ENCODE data around the gene ACADVL.

ACADVL gene

GRCh38 chr17:7191571-7192270 is 28.0 kb upstream of the ACADVL start:
- DNase-seq: peak in 1 of 2 donors; percentile 26

- DNase-seq: no peak
Measured at GRCh38 chr17:7192271-7192937, 27.3 kb upstream of the ACADVL start.

DNA sequence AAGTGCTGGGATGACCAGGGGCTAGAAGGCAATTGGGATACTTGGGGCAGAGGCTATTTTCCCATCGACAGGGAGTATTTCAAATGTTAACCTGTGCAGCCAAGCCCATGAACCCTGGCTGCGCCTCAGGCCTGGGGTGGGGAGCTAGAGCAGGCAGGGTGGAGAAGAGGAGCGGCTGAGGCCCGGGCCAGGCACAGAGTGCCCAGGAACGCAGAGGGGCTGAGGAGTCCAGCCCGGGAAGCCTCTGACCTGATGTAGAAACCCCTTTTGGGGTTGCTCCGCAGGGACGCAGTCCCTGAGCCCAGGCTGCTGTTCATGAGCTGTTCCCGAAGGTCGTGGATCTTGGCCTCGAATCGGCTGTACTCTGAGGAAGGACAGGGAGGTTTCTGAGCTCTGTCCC is 23.8 kb upstream of the ACADVL start:
- no peak for DNase-seq

DNA sequence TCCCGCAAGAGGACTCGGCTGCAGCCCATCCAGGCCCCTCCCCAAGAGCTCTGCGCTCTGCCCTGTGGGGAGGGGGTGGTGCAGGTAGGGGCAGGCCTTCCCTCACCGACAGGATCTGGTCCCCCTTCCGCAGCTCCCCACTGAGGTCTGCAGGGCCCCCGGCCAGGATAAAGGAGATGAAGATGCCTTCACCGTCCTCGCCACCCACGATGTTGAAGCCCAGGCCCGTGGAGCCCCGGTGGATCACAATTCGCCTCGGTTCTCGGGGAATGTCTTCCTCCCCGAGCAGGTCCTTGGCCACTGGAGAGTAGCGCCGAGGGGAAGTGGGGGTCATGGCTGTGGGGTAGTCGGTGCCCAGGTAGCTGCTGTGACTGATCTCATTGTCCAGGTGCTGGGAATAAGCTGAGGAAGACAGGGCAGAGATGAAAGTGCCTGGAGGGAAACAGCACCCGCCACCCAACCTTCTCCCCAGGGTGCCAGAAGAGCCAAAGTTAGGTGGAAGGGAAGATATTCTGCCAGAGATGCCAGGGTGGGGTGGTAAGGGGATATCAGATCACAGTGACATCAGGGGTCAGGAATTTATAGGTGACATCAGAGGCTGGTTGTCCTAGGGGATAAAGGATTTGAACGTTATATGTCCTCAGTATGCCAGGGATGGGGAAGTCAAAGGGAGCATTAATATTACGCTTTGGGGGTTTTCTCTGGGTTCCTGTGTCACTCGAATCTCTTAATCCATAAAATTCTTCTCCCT is 22.9 kb upstream of the ACADVL start:
- no peak for DNase-seq

DNA sequence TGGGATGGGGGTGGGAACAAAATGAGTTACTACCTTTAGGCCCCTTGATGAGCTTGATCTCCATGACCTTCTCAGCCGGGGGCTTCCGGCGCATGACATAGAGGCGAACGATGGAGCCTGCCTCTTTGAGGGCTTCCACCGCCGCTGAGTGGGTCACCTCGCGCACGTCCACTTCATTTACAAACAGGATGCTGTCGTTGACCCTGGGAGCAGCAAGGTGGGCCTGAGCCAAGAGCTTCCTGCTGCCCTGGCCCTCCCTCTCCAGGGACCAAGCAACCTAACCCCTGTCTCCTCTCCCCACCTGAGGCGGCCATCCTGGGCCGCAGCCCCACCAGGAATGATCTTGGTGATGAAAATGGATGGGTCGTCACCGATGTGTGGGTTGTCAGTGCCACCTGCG is 16.3 kb upstream of the ACADVL start:
- DNase-seq: no peak

GRCh38 chr17:7204336-7204735 is 15.4 kb upstream of the ACADVL start:
- no peak for DNase-seq

DNA sequence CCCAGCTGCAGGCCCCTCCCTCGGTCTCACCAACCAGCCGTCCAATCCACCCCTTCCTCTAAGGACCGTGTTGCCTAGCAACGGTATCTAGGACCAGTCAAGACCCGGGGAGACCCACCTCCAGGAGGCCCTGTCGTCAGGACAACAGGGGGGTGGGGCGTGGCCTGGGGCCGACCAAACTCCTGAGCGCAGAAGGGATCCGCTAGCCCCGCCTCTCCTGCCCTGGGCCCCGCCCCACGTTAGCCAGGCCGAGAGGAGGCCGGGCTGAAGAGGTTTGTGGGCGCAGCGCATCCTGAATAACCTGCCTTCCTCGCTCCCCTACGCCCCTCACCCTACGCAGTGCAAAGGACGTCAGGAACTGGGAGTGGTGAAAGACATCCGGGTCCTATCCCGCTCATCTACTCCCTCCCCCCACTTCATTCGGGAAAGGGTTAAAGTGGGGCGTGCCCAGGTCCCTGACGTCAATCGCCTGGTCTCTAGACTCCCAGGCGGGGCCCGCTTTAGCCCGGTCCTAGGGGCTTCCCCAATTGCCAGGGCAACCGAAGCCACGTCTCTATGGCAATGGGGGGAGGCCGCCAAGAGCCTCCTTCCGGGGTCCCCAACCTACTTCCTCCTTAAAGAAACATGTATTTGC is 14.8 kb upstream of the ACADVL start:
- DNase-seq: peak; percentile 60 to 77

DNA sequence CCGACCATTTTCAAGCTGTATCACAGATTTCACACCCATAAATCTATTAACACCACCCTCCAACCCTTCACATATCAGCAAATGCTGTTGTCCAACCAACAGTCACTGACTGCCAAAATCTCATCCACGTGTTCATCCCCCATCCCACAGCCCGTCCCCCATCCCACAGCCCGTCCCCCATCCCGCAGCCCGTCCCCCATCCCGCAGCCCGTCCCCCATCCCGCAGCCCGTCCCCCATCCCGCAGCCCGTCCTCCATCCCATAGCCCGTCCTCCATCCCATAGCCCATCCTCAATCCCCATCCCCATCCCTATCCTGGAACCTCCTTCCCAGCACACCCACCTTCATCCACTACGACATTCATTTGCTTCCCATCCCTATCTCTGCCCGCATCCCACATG is 14.2 kb upstream of the ACADVL start:
- DNase-seq: no peak

DNA sequence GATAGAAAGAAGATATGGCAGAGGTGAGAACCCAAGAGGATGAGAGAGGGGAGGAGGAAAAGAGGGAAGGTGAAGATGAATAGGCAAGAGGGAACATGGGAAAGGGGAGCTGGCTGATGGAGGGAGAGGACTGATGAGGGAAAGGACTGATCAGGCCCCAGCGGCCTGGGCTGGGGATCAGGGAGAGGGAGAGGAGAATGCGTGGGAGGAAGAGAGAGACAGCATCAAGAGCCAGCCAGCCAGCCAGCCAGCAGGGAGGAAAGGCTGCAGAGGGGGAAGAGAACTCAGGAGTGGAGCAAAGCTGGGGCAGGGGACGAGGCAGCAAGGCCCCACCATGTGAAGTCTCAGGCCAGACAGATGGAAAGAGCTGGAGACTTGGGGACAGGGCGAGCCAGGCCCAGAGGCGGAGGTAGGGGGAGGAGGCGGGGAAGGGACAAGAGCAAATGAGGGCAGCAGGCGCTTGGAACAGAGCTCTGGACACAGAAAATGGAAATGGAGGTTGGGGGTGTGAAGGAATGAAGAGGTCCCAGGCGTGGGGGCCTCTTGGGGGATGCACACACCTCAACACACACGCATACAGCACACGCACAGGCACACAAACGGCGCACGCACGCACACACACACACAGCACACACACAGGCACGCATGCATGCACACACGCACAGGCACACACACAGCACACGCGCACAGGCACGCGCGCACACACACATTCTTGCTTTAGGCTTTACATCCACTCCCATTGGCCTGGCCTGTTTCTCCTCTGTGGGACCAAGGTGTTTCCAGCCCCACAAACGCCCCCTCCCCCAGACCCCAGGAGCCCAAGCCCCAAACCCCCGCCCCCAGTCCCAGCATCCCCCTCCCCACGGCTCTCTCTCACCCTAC is 12.4 kb upstream of the ACADVL start:
- DNase-seq: no peak

- DNase-seq: no peak
Measured at GRCh38 chr17:7208027-7208571, 11.6 kb upstream of the ACADVL start.

- DNase-seq: no peak
Measured at GRCh38 chr17:7208754-7209460, 10.8 kb upstream of the ACADVL start.

DNA sequence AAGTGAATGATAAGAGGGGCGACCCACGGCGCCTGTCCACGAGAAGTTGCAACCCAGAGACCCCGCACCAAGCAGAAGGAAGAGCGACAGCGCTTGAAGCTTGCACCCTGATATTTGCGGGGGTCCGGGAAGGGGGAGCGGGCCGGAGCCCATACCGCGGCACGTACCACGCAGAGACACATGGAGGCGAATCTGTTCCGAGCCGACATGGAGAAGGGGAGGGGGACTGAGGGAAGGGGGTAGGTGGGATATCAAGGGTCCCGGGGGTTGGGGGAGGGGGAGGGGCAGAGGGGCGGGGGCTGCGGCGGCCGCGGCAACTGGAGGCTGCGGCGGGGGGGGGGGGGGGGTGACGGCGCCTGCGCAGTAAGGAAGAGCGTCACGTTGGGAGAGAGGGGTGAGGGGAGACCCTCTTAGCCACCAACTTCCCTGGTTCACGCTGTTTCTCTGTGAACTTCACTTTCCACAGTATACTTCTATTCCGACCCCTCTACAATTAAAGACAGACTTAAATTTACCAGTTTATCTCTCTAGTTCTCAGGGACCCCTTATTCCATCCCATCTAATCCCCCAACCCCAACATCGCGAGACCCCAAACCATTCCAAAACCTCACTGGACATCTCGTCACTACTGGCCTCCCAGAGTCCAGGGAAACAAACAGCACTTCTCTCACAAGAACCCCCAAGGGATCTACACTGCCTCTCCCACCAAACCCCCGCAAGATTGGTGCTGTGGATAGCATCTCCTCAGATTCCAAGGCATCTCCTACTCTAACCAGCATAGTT is 8.1 kb upstream of the ACADVL start:
- DNase-seq: no peak

- peak; percentile 44 for DNase-seq
Measured at GRCh38 chr17:7213895-7214299, 5.8 kb upstream of the ACADVL start.

- DNase-seq: peak; percentile 91 to 95
Measured at GRCh38 chr17:7214300-7215135, 5.2 kb upstream of the ACADVL start.

DNA sequence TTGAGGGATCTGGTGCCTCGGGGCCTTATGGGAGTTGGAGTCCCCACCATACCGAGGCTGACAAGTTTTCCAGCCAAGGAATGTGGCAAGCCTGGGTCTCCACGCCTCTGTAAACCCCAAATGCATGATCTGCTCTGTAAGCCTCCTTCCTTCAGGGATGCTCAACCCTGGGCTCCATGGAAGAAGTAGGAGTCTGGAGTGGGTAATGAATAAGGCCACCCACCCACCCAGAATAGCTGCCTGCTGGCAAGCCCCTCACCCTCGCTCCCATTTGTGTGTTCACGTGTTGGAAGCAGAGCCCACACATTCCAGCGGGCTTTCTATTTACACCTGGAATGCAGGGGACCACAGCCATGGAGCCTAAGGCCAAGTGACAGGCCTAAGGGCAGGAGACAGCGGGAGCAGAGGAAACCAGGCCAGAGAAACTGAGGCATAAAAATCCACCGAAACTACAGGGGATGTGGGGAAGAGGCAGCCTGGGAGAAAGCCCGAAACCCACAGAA is 4.6 kb upstream of the ACADVL start:
- DNase-seq: no peak

DNA sequence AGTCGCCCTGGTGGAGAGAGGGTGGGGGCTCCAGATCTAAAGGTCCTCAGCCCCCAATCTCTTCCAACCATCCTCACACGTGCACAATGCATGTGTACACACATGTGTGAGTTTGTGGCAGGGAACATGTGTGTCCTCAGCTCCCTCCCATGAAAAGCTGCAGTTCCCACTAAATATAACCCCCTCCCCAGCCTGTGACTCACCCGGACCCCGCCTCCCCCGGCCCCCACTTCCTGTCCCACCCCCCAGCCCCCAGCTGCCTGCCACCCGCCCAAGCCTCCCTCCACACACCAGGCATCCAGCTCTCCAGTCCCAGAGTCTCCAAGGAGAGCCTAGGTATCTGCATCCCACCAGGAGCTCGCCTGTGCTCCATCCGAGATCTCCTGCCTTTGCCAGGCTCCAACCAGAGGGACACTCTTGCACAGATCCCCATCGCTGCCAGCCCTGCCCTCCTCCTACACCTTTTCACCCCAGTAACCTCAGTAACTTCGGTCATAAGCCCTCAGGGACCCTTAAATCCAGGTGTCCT is 4.0 kb upstream of the ACADVL start:
- DNase-seq: no peak

DNA sequence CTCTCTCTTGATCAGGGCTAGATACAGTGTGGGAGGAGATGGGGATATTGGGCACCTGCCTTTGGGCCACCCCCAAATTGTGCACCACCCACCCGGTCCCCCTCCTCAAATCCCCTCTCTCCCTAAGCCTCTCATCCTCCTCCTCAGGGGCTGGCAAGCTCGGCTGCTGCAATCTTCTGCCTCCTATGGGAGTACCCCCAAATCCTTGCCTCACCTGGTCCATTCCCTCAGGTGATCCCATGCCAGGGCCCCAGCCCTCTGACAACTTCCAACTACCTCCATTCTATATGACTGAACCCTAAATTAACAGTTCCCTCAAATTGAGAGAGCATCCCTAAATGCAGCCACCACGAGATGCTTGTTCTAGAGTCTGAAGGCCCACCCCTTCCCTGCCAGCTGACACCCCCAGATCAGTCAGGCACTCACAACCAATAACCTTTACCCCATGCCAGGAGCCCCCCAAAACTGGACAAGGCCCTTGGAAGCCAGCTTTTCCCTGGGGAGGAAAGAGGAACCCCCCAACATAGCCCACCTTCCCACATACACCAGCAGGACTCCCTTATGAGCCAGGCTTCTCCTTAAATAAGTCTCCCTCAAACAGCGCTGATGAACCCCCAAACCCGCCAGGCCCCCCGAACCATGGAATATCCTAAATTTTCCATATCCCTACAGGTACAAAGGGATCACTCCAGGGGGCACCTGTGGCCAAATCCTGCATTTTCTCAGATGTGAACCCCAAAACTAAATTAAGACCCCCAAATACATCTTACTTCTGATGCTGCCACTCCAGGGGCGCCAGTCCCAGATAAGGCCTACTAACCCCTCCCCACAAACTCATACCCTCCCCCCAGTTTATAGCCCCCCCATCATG is 3.3 kb upstream of the ACADVL start:
- no peak for DNase-seq

Measured in inflammatory macrophage treated with lipopolysaccharide for 1 hour (primary cell).